ENCODE measurements around the gene PHF20.
A peak's percentile ranks its signal among the peaks of the same experiment; 100 is the strongest.

Gene PHF20

GRCh38 chr20:35985806-35986205 lies 214.0 kb downstream of the PHF20 start:
- no peak for TF ChIP-seq CTCF (IDR thresholded peaks at IDR 0.05)

- no peak for TF ChIP-seq CTCF (IDR thresholded peaks at IDR 0.05)
Observed at GRCh38 chr20:35988910-35989463, 217.2 kb downstream of the PHF20 start.

- peak; percentile 53; the same call in 1 of the 2 replicates for TF ChIP-seq CTCF (IDR thresholded peaks at IDR 0.05)
Observed at GRCh38 chr20:35991142-35991771, 219.4 kb downstream of the PHF20 start.

GRCh38 chr20:35992713-35993335 lies 221.0 kb downstream of the PHF20 start:
- TF ChIP-seq CTCF (IDR thresholded peaks at IDR 0.05): peak; percentile 89

GRCh38 chr20:35994994-35995453 lies 223.2 kb downstream of the PHF20 start:
- peak; percentile 96 for TF ChIP-seq CTCF (IDR thresholded peaks at IDR 0.05)
